GM18526 (cell line): Measurements from ENCODE around the gene GULP1.

ENCODE experiments used
- POLR2A ChIP-seq: IDR thresholded peaks from 3 replicates; pipeline ENCODE4 v1.6.1; 2011; ENCODE audit not compliant: insufficient read length; ENCODE audit errors: extremely low read depth

GULP1 gene

GRCh38 chr2:188369365-188369764, 77.7 kb downstream of the GULP1 start:
- no peak for TF ChIP-seq POLR2A

- no peak for TF ChIP-seq POLR2A
These were observed 86.8 kb downstream of the GULP1 start for GRCh38 chr2:188378371-188378950.

- TF ChIP-seq POLR2A: no peak
These were observed 88.1 kb downstream of the GULP1 start for GRCh38 chr2:188379748-188380147.

- no peak for TF ChIP-seq POLR2A
These were observed 88.6 kb downstream of the GULP1 start for GRCh38 chr2:188380280-188380679.

- no peak for TF ChIP-seq POLR2A
These were observed 89.9 kb downstream of the GULP1 start for GRCh38 chr2:188381614-188382013.

GRCh38 chr2:188382107-188382506, 90.4 kb downstream of the GULP1 start:
- no peak for TF ChIP-seq POLR2A

- no peak for TF ChIP-seq POLR2A
These were observed 91.5 kb downstream of the GULP1 start for GRCh38 chr2:188383158-188383557.

- TF ChIP-seq POLR2A: no peak
These were observed 94.2 kb downstream of the GULP1 start for GRCh38 chr2:188385857-188386256.

- no peak for TF ChIP-seq POLR2A
These were observed 97.2 kb downstream of the GULP1 start for GRCh38 chr2:188388831-188389230.

GRCh38 chr2:188391354-188391753, 99.7 kb downstream of the GULP1 start:
- no peak for TF ChIP-seq POLR2A

GRCh38 chr2:188394931-188395472, 103.3 kb downstream of the GULP1 start:
- no peak for TF ChIP-seq POLR2A

- TF ChIP-seq POLR2A: no peak
These were observed 104.4 kb downstream of the GULP1 start for GRCh38 chr2:188395903-188396689.

- TF ChIP-seq POLR2A: no peak
These were observed 107.5 kb downstream of the GULP1 start for GRCh38 chr2:188399159-188399558.

GRCh38 chr2:188403676-188404075, 112.0 kb downstream of the GULP1 start:
- no peak for TF ChIP-seq POLR2A

- TF ChIP-seq POLR2A: no peak
These were observed 112.8 kb downstream of the GULP1 start for GRCh38 chr2:188404341-188405004.

- TF ChIP-seq POLR2A: no peak
These were observed 114.7 kb downstream of the GULP1 start for GRCh38 chr2:188406414-188406813.
